Stimulated activated CD8-positive, alpha-beta memory T cell treated with anti-CD3 and anti-CD28 coated beads, Interleukin-15, amount 100 ng/mL, for 24 hours (primary cell): ENCODE results near the gene CNPY1.

Experiments used
- DNase-seq: peaks from one replicate; pipeline ENCODE4 v3.0.0-alpha.2; 2020; ENCODE audit warnings: low read depth

Gene CNPY1

GRCh38 chr7:155512246-155512887, 34.0 kb downstream of the CNPY1 start:
- no peak for DNase-seq

- DNase-seq: no peak
Measured at GRCh38 chr7:155511702-155511996, 34.7 kb downstream of the CNPY1 start.

GRCh38 chr7:155510975-155511701, 35.2 kb downstream of the CNPY1 start:
- DNase-seq: no peak

- DNase-seq: no peak
Measured at GRCh38 chr7:155509725-155510551, 36.4 kb downstream of the CNPY1 start.

- no peak for DNase-seq
Measured at GRCh38 chr7:155509359-155509724, 37.0 kb downstream of the CNPY1 start.

GRCh38 chr7:155508376-155509358, 37.7 kb downstream of the CNPY1 start:
- no peak for DNase-seq

- DNase-seq: no peak
Measured at GRCh38 chr7:155507576-155507975, 38.8 kb downstream of the CNPY1 start.

GRCh38 chr7:155506854-155507337, 39.5 kb downstream of the CNPY1 start:
- DNase-seq: no peak

GRCh38 chr7:155505422-155505793, 41.0 kb downstream of the CNPY1 start:
- DNase-seq: no peak

GRCh38 chr7:155497149-155497901, 49.0 kb downstream of the CNPY1 start:
- no peak for DNase-seq

- no peak for DNase-seq
Measured at GRCh38 chr7:155496267-155497005, 49.9 kb downstream of the CNPY1 start.

- DNase-seq: no peak
Measured at GRCh38 chr7:155495440-155496248, 50.7 kb downstream of the CNPY1 start.

- no peak for DNase-seq
Measured at GRCh38 chr7:155494551-155494950, 51.8 kb downstream of the CNPY1 start.

- no peak for DNase-seq
Measured at GRCh38 chr7:155493744-155494538, 52.4 kb downstream of the CNPY1 start.

GRCh38 chr7:155491812-155492211, 54.5 kb downstream of the CNPY1 start:
- no peak for DNase-seq

- DNase-seq: no peak
Measured at GRCh38 chr7:155490697-155491628, 55.4 kb downstream of the CNPY1 start.

- DNase-seq: no peak
Measured at GRCh38 chr7:155489862-155490696, 56.3 kb downstream of the CNPY1 start.
